H1 (cell line): ENCODE results near the gene SPACA4. TPM values are rescaled to one million over a fixed set of nuclear protein-coding genes. Genes with fewer than 3 reads are reported as not detected.

Source experiments
- CTCF ChIA-PET: fragments of 300-600 bp; sonication (Branson Sonifier 250); formaldehyde crosslinking; loops from one replicate; lab custom pipeline; 2021; ENCODE audit not compliant: partially characterized antibody; lab: Charles Lee
- POLR2A ChIA-PET: fragments of 300-600 bp; sonication (Branson Sonifier 250); formaldehyde crosslinking; loops from one replicate; lab custom pipeline; 2021; ENCODE audit warnings: inconsistent platforms; ENCODE audit not compliant: partially characterized antibody; lab: Charles Lee
- DNase-seq, 2 experiments: peaks; one replicate each; pipeline versions ENCODE4 v3.0.0 to v3.0.0-alpha.2; 2010 to 2022; ENCODE audit warnings: low spot score in 2 of 2, low read depth in 1 of 2, mixed read lengths in 1 of 2
- FAIRE-seq: peaks from 2 replicates; lab custom pipeline; 2011; peaks lifted over from hg19 to GRCh38; lab: Jason Lieb, UNC
- H2AFZ ChIP-seq: 2 replicates; pipeline ENCODE4 v1.8.1; 2012; ENCODE audit warnings: low read length, inconsistent platforms
- H2AK5ac ChIP-seq: 2 replicates; pipeline ENCODE4 v1.6.1; 2013; ENCODE audit warnings: low read depth, low read length
- H2BK120ac ChIP-seq: replicated peaks from 2 replicates; pipeline ENCODE3; 2013; ENCODE audit warnings: low read depth, low read length, inconsistent platforms
- H2BK12ac ChIP-seq: 2 replicates; pipeline ENCODE4 v1.6.1; 2013; ENCODE audit warnings: low read depth, low read length
- H2BK15ac ChIP-seq: 2 replicates; pipeline ENCODE4 v1.6.1; 2013; ENCODE audit warnings: low read length
- H2BK20ac ChIP-seq: 2 replicates; pipeline ENCODE4 v1.6.1; 2013; ENCODE audit warnings: low read length
- H2BK5ac ChIP-seq: 2 replicates; pipeline ENCODE4 v1.6.1; 2013; ENCODE audit warnings: low read depth, low read length
- H3K14ac ChIP-seq: 2 replicates; pipeline ENCODE4 v1.6.1; 2013; ENCODE audit warnings: inconsistent platforms; ENCODE audit not compliant: insufficient read length
- H3K18ac ChIP-seq: 2 replicates; pipeline ENCODE4 v1.6.1; 2013; ENCODE audit warnings: low read length; ENCODE audit errors: extremely low read depth
- H3K23ac ChIP-seq: 2 replicates; pipeline ENCODE4 v1.6.1; 2013; ENCODE audit warnings: inconsistent platforms; ENCODE audit not compliant: insufficient read length
- H3K23me2 ChIP-seq: 2 replicates; pipeline ENCODE4 v1.6.1; 2013; ENCODE audit warnings: low read depth, low read length
- H3K27ac ChIP-seq: 2 replicates; pipeline ENCODE4 v1.6.1; 2011; ENCODE audit warnings: low read depth, low read length, inconsistent platforms
- H3K27me3 ChIP-seq, 4 experiments: replicated peaks in 1 of 4; 1 replicate in 1 of 4; 2 replicates in 3 of 4; pipeline versions ENCODE4 v1.6.1 to v1.8.1; 2011 to 2013; ENCODE audit warnings: low read length in 3 of 4, mild to moderate bottlenecking in 3 of 4, inconsistent platforms in 2 of 4, mixed read lengths in 2 of 4, moderate library complexity in 1 of 4; ENCODE audit not compliant: control insufficient read depth in 3 of 4, insufficient read depth in 3 of 4; ENCODE audit errors: extremely low read depth in 1 of 4
- H3K36me3 ChIP-seq, 4 experiments: 2 replicates each; pipeline versions ENCODE4 v1.6.1 to v1.8.1; 2011 to 2013; ENCODE audit warnings: mild to moderate bottlenecking in 4 of 4, low read length in 3 of 4, moderate library complexity in 2 of 4, control low read depth in 1 of 4, inconsistent platforms in 1 of 4; ENCODE audit not compliant: insufficient read depth in 4 of 4, control insufficient read depth in 2 of 4
- H3K4ac ChIP-seq: replicated peaks from 2 replicates; pipeline ENCODE3; 2013; ENCODE audit warnings: low read length, low read depth, mixed read lengths, inconsistent platforms; ENCODE audit not compliant: insufficient read length
- H3K4me1 ChIP-seq, 4 experiments: replicated peaks in 1 of 4; 1 replicate in 1 of 4; 2 replicates in 3 of 4; pipeline versions ENCODE4 v1.6.1 to v1.8.1; 2011 to 2013; ENCODE audit warnings: low read length in 3 of 4, inconsistent platforms in 2 of 4, mixed read lengths in 1 of 4; ENCODE audit not compliant: insufficient read depth in 4 of 4, control insufficient read depth in 3 of 4
- H3K4me2 ChIP-seq, 2 experiments: 2 replicates each; pipeline versions ENCODE4 v1.6.1 to v1.8.1; 2011 to 2013; ENCODE audit warnings: low read depth in 2 of 2, low read length in 2 of 2, control low read depth in 1 of 2, inconsistent platforms in 1 of 2, mild to moderate bottlenecking in 1 of 2; ENCODE audit not compliant: insufficient read depth in 1 of 2
- H3K4me3 ChIP-seq, 4 experiments: fragments of 200-600, 300-600 bp in 1 of 4; sonication (generic), shearing (Covaris generic), sonication (Bioruptor Twin) in 1 of 4; 2 replicates each; pipeline versions ENCODE4 v1.5.1 to v1.8.1; 2011 to 2016; ENCODE audit warnings: low read length in 4 of 4, low read depth in 3 of 4, control low read depth in 2 of 4, inconsistent platforms in 2 of 4, mild to moderate bottlenecking in 2 of 4, mixed read lengths in 1 of 4, moderate library complexity in 1 of 4; ENCODE audit not compliant: insufficient read depth in 2 of 4; ENCODE audit errors: extremely low read depth in 1 of 4
- H3K56ac ChIP-seq: replicated peaks from 2 replicates; pipeline ENCODE3; 2013; ENCODE audit warnings: low read depth, mild to moderate bottlenecking, mixed read lengths, low read length, inconsistent platforms; ENCODE audit not compliant: insufficient read length
- H3K79me1 ChIP-seq: 2 replicates; pipeline ENCODE4 v1.6.1; 2013; ENCODE audit warnings: low read depth, low read length, control low read depth
- H3K79me2 ChIP-seq, 2 experiments: 2 replicates each; pipeline versions ENCODE4 v1.6.1 to v1.8.1; 2012 to 2013; ENCODE audit warnings: low read length in 2 of 2, mild to moderate bottlenecking in 2 of 2, inconsistent platforms in 1 of 2; ENCODE audit not compliant: insufficient read depth in 2 of 2, control insufficient read depth in 1 of 2
- H3K9ac ChIP-seq, 4 experiments: replicated peaks in 1 of 4; 1 replicate in 1 of 4; 2 replicates in 3 of 4; pipeline versions ENCODE4 v1.6.1 to v1.8.1; 2011 to 2013; ENCODE audit warnings: low read depth in 3 of 4, low read length in 3 of 4, control low read depth in 2 of 4, mild to moderate bottlenecking in 2 of 4, moderate library complexity in 2 of 4, inconsistent platforms in 1 of 4; ENCODE audit errors: extremely low read depth in 1 of 4
- H3K9me3 ChIP-seq, 2 experiments: 2 replicates each; pipeline versions ENCODE4 v1.6.1 to v1.8.1; 2012 to 2013; ENCODE audit warnings: mild to moderate bottlenecking in 2 of 2, moderate library complexity in 2 of 2, control low read depth in 1 of 2, inconsistent platforms in 1 of 2, low read depth in 1 of 2, low read length in 1 of 2, mixed read lengths in 1 of 2; ENCODE audit not compliant: insufficient read depth in 2 of 2
- H4K20me1 ChIP-seq, 2 experiments: replicated peaks in 1 of 2; 2 replicates each; pipeline versions ENCODE3 to v1.8.1; 2011 to 2013; ENCODE audit warnings: inconsistent platforms in 2 of 2, low read length in 2 of 2, mild to moderate bottlenecking in 1 of 2; ENCODE audit not compliant: insufficient read depth in 2 of 2, control insufficient read depth in 1 of 2
- H4K5ac ChIP-seq: 2 replicates; pipeline ENCODE4 v1.6.1; 2013; ENCODE audit warnings: low read length, low read depth, mixed read lengths, inconsistent platforms; ENCODE audit not compliant: insufficient read length
- H4K8ac ChIP-seq: 2 replicates; pipeline ENCODE4 v1.8.0; 2013; ENCODE audit warnings: mild to moderate bottlenecking, moderate library complexity, low read length, inconsistent platforms; ENCODE audit not compliant: insufficient read depth; ENCODE audit errors: extremely low read depth
- H4K91ac ChIP-seq: replicated peaks from 2 replicates; pipeline ENCODE3; 2013; ENCODE audit warnings: low read length, mixed read lengths, inconsistent platforms; ENCODE audit not compliant: insufficient read length
- BRCA1 ChIP-seq: IDR thresholded peaks from 2 replicates; pipeline ENCODE4 v1.6.1; 2012; ENCODE audit warnings: low read depth, low read length, improper control_type of control experiment
- EGR1 ChIP-seq: IDR thresholded peaks from 2 replicates; pipeline ENCODE4 v1.6.1; 2011; ENCODE audit warnings: low read depth, low read length, borderline replicate concordance
- FOSL1 ChIP-seq: IDR thresholded peaks from 2 replicates; pipeline ENCODE4 v1.6.1; 2011; ENCODE audit warnings: mild to moderate bottlenecking, low read depth, low read length, moderate library complexity; ENCODE audit not compliant: insufficient read depth
- POLR2A ChIP-seq, 2 experiments: IDR thresholded peaks; 1 replicate in 1 of 2; 2 replicates in 1 of 2; pipeline ENCODE4 v1.6.1; 2011; ENCODE audit warnings: low read depth in 2 of 2, low read length in 2 of 2, mild to moderate bottlenecking in 2 of 2; ENCODE audit errors: control extremely low read depth in 1 of 2
- SRF ChIP-seq: IDR thresholded peaks from 2 replicates; pipeline ENCODE4 v1.6.1; 2011; ENCODE audit warnings: mild to moderate bottlenecking, low read depth, low read length, moderate library complexity
- SUZ12 ChIP-seq: fragments of 200-600 bp; sonication (generic); IDR thresholded peaks from 2 replicates; pipeline ENCODE4 v1.6.1; 2012; ENCODE audit warnings: mild to moderate bottlenecking, inconsistent platforms, low read length, moderate library complexity, mixed read lengths
- WGBS, 2 experiments: shearing (Covaris generic) in 1 of 2; methylation state at CpG; one replicate each; pipeline versions ENCODE4 v1.1.6 to v1.1.7; 2013 to 2015; ENCODE audit warnings: low lambda C conversion rate in 2 of 2, mixed read lengths in 2 of 2, inconsistent platforms in 1 of 2, low coverage in 1 of 2, missing lambda C conversion rate in 1 of 2; ENCODE audit not compliant: insufficient replicate concordance in 2 of 2, insufficient coverage in 1 of 2, insufficient read length in 1 of 2; ENCODE audit errors: extremely low coverage in 1 of 2, missing lambda C conversion rate in 1 of 2; 5-methylcytosine and 5-hydroxymethylcytosine counted together
- polyA plus RNA-seq, 7 experiments: library from polyadenylated mRNA; depleted of rRNA in 3 of 7; stranded (reverse) in 5 of 7; unstranded in 2 of 7; fragments of >200 nt in 5 of 7; fragments of 200-250 nt in 2 of 7; gene quantifications; 1 replicate in 5 of 7; 2 replicates in 1 of 7; 4 replicates in 1 of 7; pipeline versions ENCODE4 v1.2.1 to v1.2.3, GENCODE V29; 2011 to 2013; ENCODE audit warnings: missing spikeins in 2 of 7, mixed read lengths in 2 of 7
- total RNA-seq: library from RNA; stranded (reverse); fragmentation: NEBNext Ultra II Directional; extraction: Animal tissue kit (Norgen Biotek cat#: 25700); gene quantifications from 2 replicates; pipeline ENCODE4 v1.2.1, GENCODE V29; 2021

SPACA4 gene
- total and polyA plus RNA-seq, 2 of the 8 experiments (the other 6 are each of a cell fraction or from before 2014, with no cell fraction given): not detected

DNA sequence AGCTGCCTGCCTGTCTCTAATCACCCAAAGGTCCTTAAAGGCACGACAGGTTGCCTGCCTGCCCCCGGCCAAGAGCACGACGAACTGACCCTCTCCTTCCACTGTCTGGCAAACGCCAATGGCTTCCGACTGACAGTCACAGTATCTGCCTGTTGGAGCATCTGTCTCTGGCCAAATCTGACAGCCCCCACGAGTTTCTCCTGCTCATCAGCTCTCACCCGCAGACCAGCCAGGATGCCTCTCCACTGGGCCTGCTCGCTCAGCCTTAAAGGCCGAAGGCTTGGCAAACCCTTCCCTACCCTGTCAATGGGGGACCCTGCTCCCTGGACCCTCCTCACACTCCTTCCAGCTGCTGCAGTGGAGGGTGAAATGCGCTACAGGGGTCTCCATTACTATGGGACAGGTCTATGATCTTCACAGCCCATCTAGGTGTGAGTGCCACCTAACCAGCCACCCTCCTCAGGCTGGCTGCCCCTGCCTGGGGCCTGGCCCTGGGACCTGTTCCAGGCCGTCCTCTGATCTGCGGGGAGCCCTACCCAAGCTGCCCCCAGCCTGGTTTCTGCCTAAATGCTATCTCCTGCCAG is 7.4 kb downstream of the SPACA4 start:
- 87% methylated on average over 13 of the region's 13 CpGs; no CpG with 5 or more reads in 1 of the 2 experiments for WGBS, 2 experiments
- H2BK20ac ChIP-seq: no peak overlapping the region
- peak overlapping the region; percentile 99 for H3K4ac ChIP-seq
- H3K23me2 ChIP-seq: peaks cover 4% of the 10 kb centered on the region; the same call in 1 of the 2 replicates
- peak overlapping the region; percentile 58 to 66 for H3K4me2 ChIP-seq
- H2BK12ac ChIP-seq: 0 out of 2 replicates have a peak overlapping the region, but pooled peaks have one; percentile 90
- peak overlapping the region; percentile 86 for H4K8ac ChIP-seq
- H3K23ac ChIP-seq: no peak overlapping the region
- no peaks in the 10 kb centered on the region for H3K27me3 ChIP-seq
- H3K56ac ChIP-seq: no peak overlapping the region
- ChIA-PET POLR2A (interaction anchor here (0.5 to 30.9 kb wide), 21 partner anchors 1 to 221 kb away, joined by 3 to 788 read pairs (median 4); partner anchors contain the start of genes CA11, DBP, FAM83E and GRIN2D), CTCF (interaction anchor here (1.1 to 7.2 kb wide), 3 partner anchors 17 to 124 kb away, joined by 3 to 37 read pairs (median 3); no protein-coding TSS in a partner anchor)
- FAIRE-seq (no peak), DNase-seq (no peak)
- no peak overlapping the region for H2AFZ ChIP-seq
- H2BK5ac ChIP-seq: peak overlapping the region; percentile 88
- peaks cover 0 to 45% (median 35%) of the 10 kb centered on the region in 4 experiments; a peak in 6 of 7 replicates for H3K4me1 ChIP-seq
- no peaks in the 10 kb centered on the region for H3K9me3 ChIP-seq
- H3K9ac ChIP-seq: peak overlapping the region in 2 of 4 experiments; percentile 0 to 50; a peak in 4 of 7 replicates
- peak overlapping the region in 3 of 4 experiments; percentile 0 to 50 (median 10); a peak in 5 of 8 replicates for H3K4me3 ChIP-seq
- peaks cover 17 to 32% (median 21%) of the 10 kb centered on the region in 4 experiments for H3K36me3 ChIP-seq
- peaks cover 25 to 39% of the 10 kb centered on the region in 2 experiments for H4K20me1 ChIP-seq
- H4K5ac ChIP-seq: peak overlapping the region; percentile 58
- peak overlapping the region; percentile 80 for H3K27ac ChIP-seq
- peaks cover 20 to 29% of the 10 kb centered on the region in 2 experiments for H3K79me2 ChIP-seq
- no peak overlapping the region for H2BK120ac ChIP-seq
- peak overlapping the region; percentile 17; the same call in 1 of the 2 replicates for H3K18ac ChIP-seq
- no peak overlapping the region for H3K14ac ChIP-seq
- peak overlapping the region; percentile 68 for H4K91ac ChIP-seq
- peaks cover 4% of the 10 kb centered on the region; the same call in 1 of the 2 replicates for H3K79me1 ChIP-seq
- peak overlapping the region; percentile 54; the same call in 1 of the 2 replicates for H2AK5ac ChIP-seq
- H2BK15ac ChIP-seq: peak overlapping the region; percentile 88; the same call in 1 of the 2 replicates
- TF ChIP-seq POLR2A (IDR thresholded peaks at IDR 0.05; ENCODE audit: control extremely low read depth in 1 of 2, low read depth in 2 of 2, low read length in 2 of 2): peak in 1 of 2 experiments; percentile 58; a peak in 1 of 3 replicates
- no peak for TF ChIP-seq EGR1
- TF ChIP-seq SUZ12: no peak
- no peak for TF ChIP-seq FOSL1
- TF ChIP-seq SRF: no peak
- TF ChIP-seq BRCA1: no peak
